Loucy (cell line): Measurements from ENCODE around the gene NRXN3.

Source experiments
- EZH2phosphoT487 ChIP-seq: fragments of 200-600 bp; IDR thresholded peaks from 2 replicates; pipeline ENCODE4 v1.6.1; 2018; ENCODE audit warnings: antibody characterized with exemption, mild to moderate bottlenecking, moderate library complexity, borderline replicate concordance
- TF ChIP-seq, protein P1 (sequence below): fragments of 200-600 bp; sonication (generic); conservative IDR thresholded peaks from 2 replicates; pipeline ENCODE4 v1.5.1; 2014; ENCODE audit warnings: mild to moderate bottlenecking, antibody characterized with exemption, low read length

DNA sequence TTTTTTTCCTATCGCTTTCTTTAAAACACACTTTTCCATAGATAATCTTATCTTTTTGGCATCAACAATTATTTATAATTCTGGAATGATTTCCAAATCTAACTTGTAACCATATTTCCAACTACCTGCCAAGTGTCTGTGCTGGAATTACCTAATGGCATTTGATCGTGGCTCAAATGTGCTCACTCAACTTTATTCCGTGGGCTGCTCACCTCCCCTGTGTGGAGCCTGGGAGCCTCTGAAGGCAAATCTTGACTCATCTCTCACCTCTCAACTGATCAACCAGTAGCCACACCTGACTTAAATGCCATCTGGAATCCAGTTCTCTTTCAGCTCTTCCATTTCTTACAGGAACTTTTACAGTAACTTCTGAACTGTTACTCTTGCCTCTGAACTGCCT, 1432.6 kb downstream of the NRXN3 start:
- TF ChIP-seq, protein P1, sequence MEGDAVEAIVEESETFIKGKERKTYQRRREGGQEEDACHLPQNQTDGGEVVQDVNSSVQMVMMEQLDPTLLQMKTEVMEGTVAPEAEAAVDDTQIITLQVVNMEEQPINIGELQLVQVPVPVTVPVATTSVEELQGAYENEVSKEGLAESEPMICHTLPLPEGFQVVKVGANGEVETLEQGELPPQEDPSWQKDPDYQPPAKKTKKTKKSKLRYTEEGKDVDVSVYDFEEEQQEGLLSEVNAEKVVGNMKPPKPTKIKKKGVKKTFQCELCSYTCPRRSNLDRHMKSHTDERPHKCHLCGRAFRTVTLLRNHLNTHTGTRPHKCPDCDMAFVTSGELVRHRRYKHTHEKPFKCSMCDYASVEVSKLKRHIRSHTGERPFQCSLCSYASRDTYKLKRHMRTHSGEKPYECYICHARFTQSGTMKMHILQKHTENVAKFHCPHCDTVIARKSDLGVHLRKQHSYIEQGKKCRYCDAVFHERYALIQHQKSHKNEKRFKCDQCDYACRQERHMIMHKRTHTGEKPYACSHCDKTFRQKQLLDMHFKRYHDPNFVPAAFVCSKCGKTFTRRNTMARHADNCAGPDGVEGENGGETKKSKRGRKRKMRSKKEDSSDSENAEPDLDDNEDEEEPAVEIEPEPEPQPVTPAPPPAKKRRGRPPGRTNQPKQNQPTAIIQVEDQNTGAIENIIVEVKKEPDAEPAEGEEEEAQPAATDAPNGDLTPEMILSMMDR, result no peak
- TF ChIP-seq EZH2phosphoT487, result no peak
